Osteoblast (primary cell): ENCODE results near the gene SLC30A10. TPM values are rescaled to one million over a fixed set of nuclear protein-coding genes. Genes with fewer than 3 reads are reported as not detected.
A peak's percentile ranks its signal among the peaks of the same experiment; 100 is the strongest.

Source experiments
- DNase-seq: peaks from one replicate; pipeline ENCODE4 v3.0.0; 2011; ENCODE audit warnings: low spot score, mixed read lengths; ENCODE audit not compliant: insufficient read length; ENCODE audit errors: missing footprints
- H2AFZ ChIP-seq: 2 replicates; pipeline ENCODE4 v1.6.0; 2011; ENCODE audit warnings: mild to moderate bottlenecking, low read length
- H3K27ac ChIP-seq: 2 replicates; pipeline ENCODE4 v1.5.1; 2011; ENCODE audit warnings: mild to moderate bottlenecking, low read depth, low read length, moderate library complexity
- H3K27me3 ChIP-seq: 2 replicates; pipeline ENCODE4 v1.6.0; 2012; ENCODE audit warnings: mild to moderate bottlenecking, control low read depth, inconsistent platforms, low read length, moderate library complexity; ENCODE audit not compliant: insufficient read depth
- H3K36me3 ChIP-seq: 2 replicates; pipeline ENCODE4 v1.5.1; 2011; ENCODE audit warnings: mild to moderate bottlenecking, low read length, control low read depth, moderate library complexity; ENCODE audit not compliant: insufficient read depth
- H3K4me1 ChIP-seq: 2 replicates; pipeline ENCODE4 v1.5.1; 2011; ENCODE audit warnings: mild to moderate bottlenecking, low read length, control low read depth, moderate library complexity; ENCODE audit not compliant: insufficient read depth
- H3K4me2 ChIP-seq: 2 replicates; pipeline ENCODE4 v1.6.0; 2011; ENCODE audit warnings: mild to moderate bottlenecking, low read length; ENCODE audit not compliant: insufficient read depth
- H3K4me3 ChIP-seq: fragments of 200-600 bp; sonication (generic); 3 replicates; pipeline ENCODE4 v1.5.1; 2012; ENCODE audit warnings: mild to moderate bottlenecking, low read length, inconsistent platforms; ENCODE audit not compliant: insufficient read depth
- H3K79me2 ChIP-seq: 2 replicates; pipeline ENCODE4 v1.6.0; 2012; ENCODE audit warnings: mild to moderate bottlenecking, low read length, control low read depth, inconsistent platforms; ENCODE audit not compliant: insufficient read depth
- H3K9me3 ChIP-seq: 2 replicates; pipeline ENCODE4 v1.5.1; 2011; ENCODE audit warnings: low read depth, low read length, control low read depth
- H4K20me1 ChIP-seq: 2 replicates; pipeline ENCODE4 v1.6.0; 2012; ENCODE audit warnings: mild to moderate bottlenecking, low read length, control low read depth; ENCODE audit not compliant: insufficient read depth
- CTCF ChIP-seq: IDR thresholded peaks from 2 replicates; pipeline ENCODE4 v1.5.1; 2011; ENCODE audit warnings: mild to moderate bottlenecking, low read depth, low read length, moderate library complexity; ENCODE audit errors: extremely low read depth
- total RNA-seq: library from RNA; depleted of rRNA; stranded (reverse); fragments of >200 nt; gene quantifications from 2 replicates; pipeline ENCODE4 v1.2.3, GENCODE V29; 2012

Gene SLC30A10
- 0.36 TPM in 1 of 2 replicates, not detected in the other for total RNA-seq

GRCh38 chr1:219927956-219928790 is at the start of gene SLC30A10:
SLC30A10 (minus strand) TSS chr1:219928557; CDS start chr1:219928440, 117 bp downstream.
- H3K4me3 ChIP-seq, result peak within 1 kb of the TSS; percentile 53
- peaks cover 29% of the 10 kb centered on the region for H3K27me3 ChIP-seq
- no peak within 1 kb of the TSS for H3K27ac ChIP-seq
- peak within 1 kb of the TSS; percentile 59 for H2AFZ ChIP-seq
- H3K4me1 ChIP-seq, result no peaks in the 10 kb centered on the region
- H3K9me3 ChIP-seq, result no peaks in the 10 kb centered on the region
- no peak for TF ChIP-seq CTCF
- H3K36me3 ChIP-seq, result no peaks in the 10 kb centered on the region
- DNase-seq, result peak; percentile 88
- H4K20me1 ChIP-seq, result no peaks in the 10 kb centered on the region
- no peaks in the 10 kb centered on the region for H3K79me2 ChIP-seq
- H3K4me2 ChIP-seq, result peak within 1 kb of the TSS; percentile 67

GRCh38 chr1:219973213-219973612 is 44.9 kb upstream of the SLC30A10 start:
- Histone ChIP-seq H3K4me2 (no peak overlapping the region), H3K27me3 (no peaks in the 10 kb centered on the region), H3K27ac (no peak overlapping the region), H3K4me3 (no peak overlapping the region), H3K79me2 (no peaks in the 10 kb centered on the region), H2AFZ (no peak overlapping the region), H3K9me3 (no peaks in the 10 kb centered on the region), H3K4me1 (no peaks in the 10 kb centered on the region), H4K20me1 (no peaks in the 10 kb centered on the region), H3K36me3 (peaks cover 40% of the 10 kb centered on the region)
- TF ChIP-seq CTCF, result no peak
- DNase-seq, result no peak

- Histone ChIP-seq H3K9me3 (no peaks in the 10 kb centered on the region), H3K36me3 (peaks cover 28% of the 10 kb centered on the region), H3K4me3 (no peak overlapping the region), H3K4me1 (no peaks in the 10 kb centered on the region), H3K79me2 (no peaks in the 10 kb centered on the region), H2AFZ (no peak overlapping the region), H3K27ac (no peak overlapping the region), H3K27me3 (no peaks in the 10 kb centered on the region), H3K4me2 (no peak overlapping the region), H4K20me1 (no peaks in the 10 kb centered on the region)
- no peak for TF ChIP-seq CTCF
- no peak for DNase-seq
These were observed 39.0 kb upstream of the SLC30A10 start for GRCh38 chr1:219967361-219967760.

GRCh38 chr1:219966071-219966349 is 37.7 kb upstream of the SLC30A10 start:
- H4K20me1 ChIP-seq, result no peaks in the 10 kb centered on the region
- no peak for TF ChIP-seq CTCF
- DNase-seq, result no peak

More at GRCh38 chr1:219966071-219966349, 37.7 kb upstream of the SLC30A10 start:
- H3K4me1 ChIP-seq, result no peaks in the 10 kb centered on the region
- no peak overlapping the region for H3K4me2 ChIP-seq
- no peak overlapping the region for H3K27ac ChIP-seq
- H3K27me3 ChIP-seq, result no peaks in the 10 kb centered on the region
- H3K79me2 ChIP-seq, result no peaks in the 10 kb centered on the region
- H3K4me3 ChIP-seq, result no peak overlapping the region
- H3K36me3 ChIP-seq, result peaks cover 22% of the 10 kb centered on the region
- no peak overlapping the region for H2AFZ ChIP-seq
- no peaks in the 10 kb centered on the region for H3K9me3 ChIP-seq
